MM.1S (cell line): ENCODE measurements around the gene CISH.

Experiments used
- CTCF ChIP-seq: fragments of 300-600 bp; sonication (generic); IDR thresholded peaks from 2 replicates; pipeline ENCODE4 v1.5.1; 2016; ENCODE audit warnings: antibody characterized with exemption, low read length, mixed read lengths
- EZH2 ChIP-seq: fragments of 300-600 bp; sonication (generic); optimal IDR thresholded peaks from 2 replicates; pipeline ENCODE3; 2017; ENCODE audit warnings: low read depth, mild to moderate bottlenecking, antibody characterized with exemption, low read length, mixed read lengths
- EZH2phosphoT487 ChIP-seq: fragments of 300-600 bp; sonication (generic); IDR thresholded peaks from 2 replicates; pipeline ENCODE4 v1.6.1; 2018; ENCODE audit warnings: antibody characterized with exemption, low read length

- no peak for TF ChIP-seq CTCF
- no peak for TF ChIP-seq EZH2phosphoT487
- no peak for TF ChIP-seq EZH2
Measured at GRCh38 chr3:50604628-50605588, 6.7 kb downstream of the CISH start.
